ENCODE data around the gene THRB.

- no peak for TF ChIP-seq POLR2AphosphoS5 (IDR thresholded peaks at IDR 0.05; ENCODE audit: borderline replicate concordance, low read depth, low read length)
- no peak for TF ChIP-seq EZH2 (IDR thresholded peaks at IDR 0.05)
- TF ChIP-seq FOXP2 (optimal IDR thresholded peaks at IDR 0.05; ENCODE audit: control extremely low read depth, extremely low read length, insufficient read depth): no peak
These were observed 29.5 kb upstream of the THRB start for GRCh38 chr3:24523988-24524727.
